B cell (primary cell): ENCODE results near the gene AIFM1.

Experiments
- EZH2 ChIP-seq: IDR thresholded peaks from 2 replicates; pipeline ENCODE4 v1.6.1; 2012; ENCODE audit warnings: borderline replicate concordance, low read depth, mild to moderate bottlenecking, moderate library complexity, low read length; ENCODE audit not compliant: insufficient read depth, poor library complexity, severe bottlenecking
- TF ChIP-seq, protein P1 (sequence below): fragments of 200-600 bp; IDR thresholded peaks from one replicate; pipeline ENCODE4 v1.8.0; 2022; ENCODE audit warnings: antibody characterized with exemption, mild to moderate bottlenecking

DNA sequence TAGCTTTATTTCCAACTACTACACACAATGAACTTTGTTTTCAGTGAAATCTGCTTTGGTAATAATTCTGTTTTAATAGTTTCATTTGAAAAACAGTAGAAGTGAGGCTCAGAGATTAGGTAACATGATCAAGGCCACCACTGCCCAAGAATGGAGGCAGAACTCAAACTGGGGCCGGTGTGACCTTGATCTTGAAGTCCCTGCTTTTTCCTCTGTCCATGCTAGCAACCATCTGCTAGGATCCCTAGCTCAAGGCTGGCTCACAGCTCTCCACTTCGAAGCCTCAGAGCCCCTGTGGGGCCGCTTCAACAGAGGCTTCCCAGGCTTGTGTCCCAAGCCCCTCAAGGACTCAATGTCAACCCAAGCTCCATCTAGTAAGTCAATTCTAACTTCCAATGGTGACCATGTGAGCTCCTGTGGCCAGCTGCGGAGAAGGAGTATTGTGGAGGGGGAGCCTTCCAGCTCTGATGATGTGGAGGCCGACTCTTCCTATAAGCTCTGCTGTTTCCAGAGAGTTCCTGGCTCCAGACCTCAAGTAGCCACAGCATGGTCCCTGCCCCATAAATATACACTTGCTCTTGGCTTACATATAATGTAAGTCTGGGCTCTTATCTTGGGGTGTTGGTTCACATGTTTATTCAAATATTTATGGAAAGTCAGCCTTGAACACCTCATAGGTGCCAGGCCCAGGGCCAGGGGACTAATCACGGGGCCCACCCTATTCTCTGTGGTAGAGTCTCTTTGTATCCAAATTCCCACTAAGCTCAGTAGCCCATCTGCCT, 70.2 kb downstream of the AIFM1 start:
- TF ChIP-seq, protein P1, sequence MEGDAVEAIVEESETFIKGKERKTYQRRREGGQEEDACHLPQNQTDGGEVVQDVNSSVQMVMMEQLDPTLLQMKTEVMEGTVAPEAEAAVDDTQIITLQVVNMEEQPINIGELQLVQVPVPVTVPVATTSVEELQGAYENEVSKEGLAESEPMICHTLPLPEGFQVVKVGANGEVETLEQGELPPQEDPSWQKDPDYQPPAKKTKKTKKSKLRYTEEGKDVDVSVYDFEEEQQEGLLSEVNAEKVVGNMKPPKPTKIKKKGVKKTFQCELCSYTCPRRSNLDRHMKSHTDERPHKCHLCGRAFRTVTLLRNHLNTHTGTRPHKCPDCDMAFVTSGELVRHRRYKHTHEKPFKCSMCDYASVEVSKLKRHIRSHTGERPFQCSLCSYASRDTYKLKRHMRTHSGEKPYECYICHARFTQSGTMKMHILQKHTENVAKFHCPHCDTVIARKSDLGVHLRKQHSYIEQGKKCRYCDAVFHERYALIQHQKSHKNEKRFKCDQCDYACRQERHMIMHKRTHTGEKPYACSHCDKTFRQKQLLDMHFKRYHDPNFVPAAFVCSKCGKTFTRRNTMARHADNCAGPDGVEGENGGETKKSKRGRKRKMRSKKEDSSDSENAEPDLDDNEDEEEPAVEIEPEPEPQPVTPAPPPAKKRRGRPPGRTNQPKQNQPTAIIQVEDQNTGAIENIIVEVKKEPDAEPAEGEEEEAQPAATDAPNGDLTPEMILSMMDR, result no peak
- no peak for TF ChIP-seq EZH2
